G401.6 (cell line): ENCODE measurements around the gene UBXN11.

Experiments used
- FAIRE-seq: peaks from 2 replicates; lab custom pipeline; 2012; peaks lifted over from hg19 to GRCh38; lab: Jason Lieb, UNC

Gene UBXN11

GRCh38 chr1:26306290-26307229 is at the start of gene UBXN11:
Gene UBXN11 (minus strand): TSS chr1:26306636. CDS start chr1:26302883, 3,753 bp downstream.
- FAIRE-seq: peak; percentile 84

GRCh38 chr1:26356106-26356505 is 49.7 kb upstream of the UBXN11 start:
- no peak for FAIRE-seq

- FAIRE-seq: no peak
Observed at GRCh38 chr1:26354972-26355371, 48.5 kb upstream of the UBXN11 start.

- no peak for FAIRE-seq
Observed at GRCh38 chr1:26353976-26354820, 47.8 kb upstream of the UBXN11 start, which contains the start of gene CRYBG2. Gene CRYBG2 (minus strand): TSS chr1:26354130. CDS start chr1:26346657, 7,473 bp downstream.

GRCh38 chr1:26353210-26353859 is 46.9 kb upstream of the UBXN11 start:
- FAIRE-seq: no peak

- no peak for FAIRE-seq
Observed at GRCh38 chr1:26352338-26352679, 45.9 kb upstream of the UBXN11 start.

GRCh38 chr1:26351590-26352337 is 45.3 kb upstream of the UBXN11 start:
- FAIRE-seq: no peak

GRCh38 chr1:26350701-26351589 is 44.5 kb upstream of the UBXN11 start:
- no peak for FAIRE-seq

- FAIRE-seq: no peak
Observed at GRCh38 chr1:26350343-26350700, 43.9 kb upstream of the UBXN11 start.

- FAIRE-seq: no peak
Observed at GRCh38 chr1:26349877-26350244, 43.4 kb upstream of the UBXN11 start.

- FAIRE-seq: no peak
Observed at GRCh38 chr1:26349188-26349876, 42.9 kb upstream of the UBXN11 start.

- FAIRE-seq: no peak
Observed at GRCh38 chr1:26346274-26347033, 40.0 kb upstream of the UBXN11 start.

- no peak for FAIRE-seq
Observed at GRCh38 chr1:26345718-26346117, 39.3 kb upstream of the UBXN11 start.

GRCh38 chr1:26344147-26344920 is 37.9 kb upstream of the UBXN11 start:
- FAIRE-seq: no peak

GRCh38 chr1:26340047-26340481 is 33.6 kb upstream of the UBXN11 start:
- FAIRE-seq: no peak

GRCh38 chr1:26338670-26339069 is 32.2 kb upstream of the UBXN11 start:
- no peak for FAIRE-seq

- FAIRE-seq: no peak
Observed at GRCh38 chr1:26337625-26338024, 31.2 kb upstream of the UBXN11 start.

- FAIRE-seq: no peak
Observed at GRCh38 chr1:26337206-26337535, 30.7 kb upstream of the UBXN11 start.
